K562 (cell line): ENCODE measurements around the gene P2RX1. TPM values are rescaled to one million over a fixed set of nuclear protein-coding genes. Genes with fewer than 3 reads are reported as not detected.

ENCODE experiments used
- ATF4 ChIP-seq: fragments of 450-650 bp; formaldehyde crosslinking; IDR thresholded peaks from 2 replicates; pipeline ENCODE4 v1.4.0; 2022; ENCODE audit warnings: mild to moderate bottlenecking, moderate library complexity
- CBFB ChIP-seq: sonication (generic); formaldehyde crosslinking; IDR thresholded peaks from 2 replicates; pipeline ENCODE4 v1.4.0; 2020; ENCODE audit warnings: mild to moderate bottlenecking, missing genetic modification reagents
- CEBPB ChIP-seq: fragments of 450-650 bp; IDR thresholded peaks from 2 replicates; pipeline ENCODE4 v1.6.1; 2016; ENCODE audit warnings: missing genetic modification characterization, missing compliant biosample characterization
- DNMT1 ChIP-seq: fragments of 450-650 bp; IDR thresholded peaks from 2 replicates; pipeline ENCODE4 v1.6.1; 2016; ENCODE audit warnings: antibody characterized with exemption, mild to moderate bottlenecking
- FOXJ2 ChIP-seq: fragments of 200-800 bp; sonication (Bioruptor generic); IDR thresholded peaks from 2 replicates; pipeline ENCODE4 v1.6.1; 2016; ENCODE audit warnings: missing genetic modification characterization, missing compliant biosample characterization
- KDM4B ChIP-seq, 2 experiments: fragments of 450-650 bp in 1 of 2; sonication (generic) in 1 of 2; IDR thresholded peaks; 2 replicates each; pipeline ENCODE4 v1.6.1; 2016 to 2017; ENCODE audit warnings: borderline replicate concordance in 2 of 2, antibody characterized with exemption in 1 of 2, low read depth in 1 of 2, mild to moderate bottlenecking in 1 of 2
- KDM5B ChIP-seq: fragments of 200-600 bp; sonication (generic); IDR thresholded peaks from 2 replicates; pipeline ENCODE4 v1.6.1; 2012; ENCODE audit warnings: low read depth, mild to moderate bottlenecking, moderate library complexity, low read length, control low read depth, inconsistent platforms; ENCODE audit not compliant: insufficient replicate concordance
- KLF13 ChIP-seq: fragments of 450-650 bp; IDR thresholded peaks from 2 replicates; pipeline ENCODE4 v1.6.1; 2016; ENCODE audit warnings: missing genetic modification characterization, low read depth, mild to moderate bottlenecking, missing compliant biosample characterization, moderate library complexity, borderline replicate concordance
- MTA2 ChIP-seq: fragments of 450-650 bp; IDR thresholded peaks from 2 replicates; pipeline ENCODE4 v1.6.1; 2016; ENCODE audit warnings: low read depth
- NRF1 ChIP-seq, 2 experiments: fragments of 450-650 bp; IDR thresholded peaks in 1 of 2; conservative IDR thresholded peaks in 1 of 2; 2 replicates each; pipeline ENCODE4 v1.6.1; 2014; ENCODE audit warnings: mild to moderate bottlenecking in 2 of 2
- PCBP1 ChIP-seq: fragments of 200-400 bp; formaldehyde crosslinking; IDR thresholded peaks from 2 replicates; pipeline ENCODE4 v1.6.1; 2018; ENCODE audit warnings: mild to moderate bottlenecking, low read depth, low read length; ENCODE audit not compliant: poor library complexity, severe bottlenecking
- POLR3A ChIP-seq: IDR thresholded peaks from 2 replicates; pipeline ENCODE4 v1.6.1; 2011; ENCODE audit warnings: borderline replicate concordance, mild to moderate bottlenecking, moderate library complexity; ENCODE audit not compliant: insufficient read length, insufficient read depth; ENCODE audit errors: extremely low read depth
- SMARCA4 ChIP-seq: fragments of 450-650 bp; IDR thresholded peaks from 2 replicates; pipeline ENCODE4 v1.6.1; 2016
- SMARCB1 ChIP-seq: IDR thresholded peaks from 2 replicates; pipeline ENCODE4 v1.6.1; 2011; ENCODE audit warnings: improper control_type of control experiment, low read depth; ENCODE audit not compliant: insufficient read length
- TAF7 ChIP-seq: fragments of 450-650 bp; IDR thresholded peaks from 2 replicates; pipeline ENCODE4 v1.6.1; 2016; ENCODE audit warnings: missing genetic modification characterization, missing compliant biosample characterization
- TCF7L2 ChIP-seq: fragments of 150-350 bp; IDR thresholded peaks from 2 replicates; pipeline ENCODE4 v1.6.1; 2016; ENCODE audit warnings: low read depth, mild to moderate bottlenecking, low read length, moderate library complexity
- TEAD2 ChIP-seq: fragments of 450-650 bp; IDR thresholded peaks from 2 replicates; pipeline ENCODE4 v1.6.1; 2016; ENCODE audit warnings: missing genetic modification characterization, control low read depth, missing compliant biosample characterization
- TEAD4 ChIP-seq, 2 experiments: sonication (generic) in 1 of 2; formaldehyde crosslinking in 1 of 2; IDR thresholded peaks; 2 replicates each; pipeline versions ENCODE4 v1.6.1 to v1.8.0; 2012 to 2022; ENCODE audit warnings: borderline replicate concordance in 1 of 2, inconsistent platforms in 1 of 2, low read length in 1 of 2, mild to moderate bottlenecking in 1 of 2, missing genetic modification reagents in 1 of 2
- TRIM25 ChIP-seq: fragments of 450-650 bp; IDR thresholded peaks from 2 replicates; pipeline ENCODE4 v1.7.0; 2016; ENCODE audit warnings: borderline replicate concordance
- ZBTB1 ChIP-seq: sonication (generic); formaldehyde crosslinking; IDR thresholded peaks from 2 replicates; pipeline ENCODE4 v1.8.1; 2023; ENCODE audit warnings: missing genetic modification reagents, low read depth, mild to moderate bottlenecking, borderline replicate concordance
- ZEB2 ChIP-seq: fragments of 450-650 bp; IDR thresholded peaks from 2 replicates; pipeline ENCODE4 v1.6.1; 2016
- ZNF174 ChIP-seq: fragments of 250-450 bp; sonication (Bioruptor Pico); IDR thresholded peaks from 2 replicates; pipeline ENCODE4 v1.4.0; 2020; ENCODE audit warnings: mild to moderate bottlenecking
- ZNF644 ChIP-seq: fragments of 200-800 bp; sonication (Bioruptor generic); IDR thresholded peaks from 2 replicates; pipeline ENCODE4 v1.6.1; 2016; ENCODE audit warnings: low read depth, missing genetic modification characterization, missing compliant biosample characterization
- ZNF780A ChIP-seq: fragments of 250-450 bp; sonication (Bioruptor Pico); IDR thresholded peaks from 2 replicates; pipeline ENCODE4 v1.5.0; 2021; ENCODE audit warnings: mild to moderate bottlenecking
- polyA plus RNA-seq, 8 experiments: library from polyadenylated mRNA; depleted of rRNA in 4 of 8; stranded (reverse) in 5 of 8; unstranded in 3 of 8; fragments of >200 nt; fragmentation: Nextera tagmentation in 2 of 8; fragmentation: Illumina TruSeq in 1 of 8; extraction: Ambion mirVana in 2 of 8; extraction: Trizol in 1 of 8; gene quantifications; 2 replicates each; pipeline versions ENCODE4 v1.2.1 to v1.2.3, GENCODE V29; 2011 to 2014; ENCODE audit warnings: inconsistent platforms in 1 of 8, missing spikeins in 1 of 8
- total RNA-seq, 7 experiments: library from RNA; depleted of rRNA in 6 of 7; stranded (reverse); fragments of >200 nt in 6 of 7; fragmentation: Illumina TruSeq in 2 of 7; extraction: Trizol in 2 of 7; gene quantifications; 2 replicates each; pipeline versions ENCODE4 v1.2.1 to v1.2.3, GENCODE V29; 2011 to 2021; ENCODE audit warnings: low replicate concordance in 1 of 7
- TF ChIP-seq, protein P1 (sequence below): fragments of 250-450 bp; sonication (Bioruptor Pico); IDR thresholded peaks from 2 replicates; pipeline ENCODE4 v1.8.0; 2021; ENCODE audit warnings: moderate library complexity, mild to moderate bottlenecking, inconsistent platforms

P2RX1 gene
- total and polyA plus RNA-seq, 9 of the 15 experiments (the other 6 are each of a cell fraction or from before 2014, with no cell fraction given) = 0.27 to 20.3 (median 10.3) TPM

DNA sequence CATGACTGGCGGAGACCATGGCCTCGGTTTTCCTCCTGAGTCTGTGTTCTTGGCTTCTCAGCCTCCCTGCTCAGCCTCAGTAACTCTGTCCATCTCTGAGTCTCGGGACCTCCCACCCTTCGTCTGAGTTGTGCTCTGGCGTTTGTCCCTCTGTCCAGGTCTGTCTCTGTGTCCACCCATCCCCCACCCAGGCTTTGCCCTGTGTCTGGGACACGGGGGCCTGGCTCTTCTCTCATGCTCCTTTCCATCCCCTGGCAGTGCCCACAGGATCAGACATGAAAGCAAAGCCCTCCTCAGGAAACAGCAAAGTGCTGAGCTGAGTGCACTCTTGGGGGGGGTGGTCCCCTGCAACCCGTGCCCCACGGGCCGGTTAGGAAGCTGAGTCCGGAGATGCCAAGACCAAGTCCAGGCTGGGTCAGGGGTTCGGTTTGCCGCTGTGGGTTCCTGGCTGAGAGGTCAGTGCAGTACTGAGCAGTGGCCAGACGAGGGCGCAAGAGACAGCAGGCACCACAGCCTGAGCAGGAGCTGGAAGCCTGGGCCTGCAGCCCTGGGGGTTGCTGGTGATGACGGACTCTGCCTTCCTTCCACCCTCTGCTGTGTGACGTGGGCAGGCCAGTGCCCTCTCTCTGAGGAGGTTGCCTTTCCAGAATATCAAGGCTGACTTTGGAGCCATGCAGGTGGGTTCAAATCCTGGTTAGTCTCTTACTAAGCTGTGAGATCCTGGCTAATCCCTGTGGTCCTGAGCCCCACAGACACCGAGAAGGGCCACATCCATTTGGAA, 2.5 kb downstream of the P2RX1 start (continued):
- TF ChIP-seq SMARCB1 (no peak), POLR3A (no peak), FOXJ2 (tag) (no peak), PCBP1 (no peak), KLF13 (tag) (no peak), ATF4 (CRISPR knock-in tag) (no peak), DNMT1 (no peak), CBFB (CRISPR knock-in tag) (0 out of 2 replicates have a peak, but pooled peaks have one; percentile 55), MTA2 (no peak), NRF1 (conservative IDR thresholded peaks at IDR 0.05 in 1 of 2, IDR thresholded peaks at IDR 0.05 in 1 of 2) (no peak), ZNF644 (tag) (no peak), SMARCA4 (no peak), ZNF174 (no peak), TAF7 (no peak), KDM5B (no peak), KDM4B (IDR thresholded peaks at IDR 0.05; ENCODE audit: borderline replicate concordance in 2 of 2, low read depth in 1 of 2) (no peak), ZBTB1 (no peak), TEAD2 (tag) (no peak), CEBPB (tag) (no peak), TEAD4 (IDR thresholded peaks at IDR 0.05; ENCODE audit: low read length) (no peak), TEAD4 (CRISPR knock-in tag; IDR thresholded peaks at IDR 0.05; ENCODE audit: borderline replicate concordance) (no peak), ZEB2 (no peak), ZNF780A (CRISPR knock-in tag) (no peak), TCF7L2 (no peak), TRIM25 (no peak)
- TF ChIP-seq, protein P1, sequence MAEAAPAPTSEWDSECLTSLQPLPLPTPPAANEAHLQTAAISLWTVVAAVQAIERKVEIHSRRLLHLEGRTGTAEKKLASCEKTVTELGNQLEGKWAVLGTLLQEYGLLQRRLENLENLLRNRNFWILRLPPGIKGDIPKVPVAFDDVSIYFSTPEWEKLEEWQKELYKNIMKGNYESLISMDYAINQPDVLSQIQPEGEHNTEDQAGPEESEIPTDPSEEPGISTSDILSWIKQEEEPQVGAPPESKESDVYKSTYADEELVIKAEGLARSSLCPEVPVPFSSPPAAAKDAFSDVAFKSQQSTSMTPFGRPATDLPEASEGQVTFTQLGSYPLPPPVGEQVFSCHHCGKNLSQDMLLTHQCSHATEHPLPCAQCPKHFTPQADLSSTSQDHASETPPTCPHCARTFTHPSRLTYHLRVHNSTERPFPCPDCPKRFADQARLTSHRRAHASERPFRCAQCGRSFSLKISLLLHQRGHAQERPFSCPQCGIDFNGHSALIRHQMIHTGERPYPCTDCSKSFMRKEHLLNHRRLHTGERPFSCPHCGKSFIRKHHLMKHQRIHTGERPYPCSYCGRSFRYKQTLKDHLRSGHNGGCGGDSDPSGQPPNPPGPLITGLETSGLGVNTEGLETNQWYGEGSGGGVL (CRISPR knock-in tag) = no peak
